ENCODE results near the gene MEGF11.

GRCh38 chr15:66021496-66022162, 231.9 kb downstream of the MEGF11 start:
- TF ChIP-seq EZH2 (IDR thresholded peaks at IDR 0.05; ENCODE audit: low read length, unreplicated experiment) (no peak), CTCF (conservative IDR thresholded peaks at IDR 0.05; ENCODE audit: low read depth, low read length) (no peak)
